T-cell (primary cell): ENCODE results near the gene SPDYE18. TPM values are rescaled to one million over a fixed set of nuclear protein-coding genes. Genes with fewer than 3 reads are reported as not detected.

Experiments used
- total RNA-seq, 35 experiments: library from RNA in 6 of 35; stranded (reverse) in 6 of 35; fragments of 120-200 nt in 1 of 35; gene quantifications; one replicate each; pipeline versions ENCODE4 v1.2.1 to v1.2.4 and lab custom pipeline; 2013 to 2026

SPDYE18 gene
- total RNA-seq, 5 donors from 2014 or later (not counting 1 experiment from before 2014, with no cell fraction given), result 1.3 to 3.0 (median 2.1) TPM

Other genes with a start within 250 kb of the SPDYE18 start
- not detected for gene SPDYE17, start 30.2 kb downstream of the SPDYE18 start, total RNA-seq
- 10 to 100 TPM; 10.6 to 14.7 (median 14.1) TPM for gene CCDC146, start 60.1 kb upstream of the SPDYE18 start, total RNA-seq
- 1 to 10 TPM; 2.0 to 3.1 (median 2.5) TPM for gene FGL2, start 137.3 kb upstream of the SPDYE18 start, total RNA-seq